CD4-positive, alpha-beta T cell (primary cell): ENCODE results near the gene PLXNB3. TPM values are rescaled to one million over a fixed set of nuclear protein-coding genes. Genes with fewer than 3 reads are reported as not detected.
"Not testable (repeated sequence)": the region's sequence is repeated elsewhere in the genome, so short reads cannot be mapped to it uniquely, and the experiment has no call there.

Experiments
- ATAC-seq: fragments of 200-7000 bp; cut with Tn5 transposase; one replicate; pipeline ENCODE4 v1.10.0; 2022; ENCODE audit warnings: mild to moderate bottlenecking; ENCODE audit not compliant: poor library complexity
- CTCF ChIA-PET: fragments of 350-600 bp; sonication (Branson Sonifier 250); formaldehyde crosslinking; loops from one replicate; lab custom pipeline; 2021; ENCODE audit warnings: antibody characterized with exemption, inconsistent platforms; lab: Charles Lee
- POLR2A ChIA-PET: fragments of 350-600 bp; sonication (Branson Sonifier 250); formaldehyde crosslinking; loops from one replicate; lab custom pipeline; 2021; ENCODE audit warnings: antibody characterized with exemption, inconsistent platforms; lab: Charles Lee
- DNase-seq, 14 experiments: peaks; one replicate each; pipeline ENCODE4 v3.0.0-alpha.2; 2013 to 2020; ENCODE audit warnings: mixed read lengths in 2 of 14
- H3K27ac ChIP-seq, 2 donors: one replicate each; pipeline versions ENCODE4 v1.5.1 to v1.7.0; 2013; ENCODE audit warnings: low read length in 2 of 2, low read depth in 1 of 2, mild to moderate bottlenecking in 1 of 2
- H3K27me3 ChIP-seq, 2 experiments: 1 replicate in 1 of 2; 2 replicates in 1 of 2; pipeline versions ENCODE4 v1.6.1 to v1.7.0; 2013; ENCODE audit warnings: low read length in 2 of 2, control low read depth in 1 of 2, mild to moderate bottlenecking in 1 of 2, moderate library complexity in 1 of 2; ENCODE audit not compliant: insufficient read depth in 2 of 2, control insufficient read depth in 1 of 2
- H3K36me3 ChIP-seq: one replicate; pipeline ENCODE4 v1.6.1; 2013; ENCODE audit warnings: low read length, control low read depth; ENCODE audit not compliant: insufficient read depth
- H3K4me1 ChIP-seq: one replicate; pipeline ENCODE4 v1.6.1; 2013; ENCODE audit warnings: low read length, control low read depth; ENCODE audit not compliant: insufficient read depth
- H3K4me3 ChIP-seq: one replicate; pipeline ENCODE4 v1.5.1; 2013; ENCODE audit warnings: mild to moderate bottlenecking, low read length, moderate library complexity
- H3K9me3 ChIP-seq, 2 experiments: 1 replicate in 1 of 2; 2 replicates in 1 of 2; pipeline versions ENCODE4 v1.6.1 to v1.7.0; 2013; ENCODE audit warnings: low read length in 2 of 2, mild to moderate bottlenecking in 2 of 2, control low read depth in 1 of 2, moderate library complexity in 1 of 2; ENCODE audit not compliant: control insufficient read depth in 1 of 2, insufficient read depth in 1 of 2
- H3K27ac Mint-ChIP-seq: one replicate; pipeline ENCODE4 v1.8.0; 2020; ENCODE audit warnings: mixed read lengths
- H3K27me3 Mint-ChIP-seq: one replicate; pipeline ENCODE4 v1.8.0; 2021; ENCODE audit warnings: mixed read lengths
- H3K36me3 Mint-ChIP-seq: one replicate; pipeline ENCODE4 v1.8.0; 2021; ENCODE audit warnings: low read depth, mixed read lengths
- H3K4me1 Mint-ChIP-seq: one replicate; pipeline ENCODE4 v1.8.0; 2021; ENCODE audit warnings: low read depth, mixed read lengths
- H3K4me3 Mint-ChIP-seq: one replicate; pipeline ENCODE4 v1.8.0; 2020; ENCODE audit warnings: mild to moderate bottlenecking, mixed read lengths
- H3K9me3 Mint-ChIP-seq: one replicate; pipeline ENCODE4 v1.8.0; 2020; ENCODE audit warnings: mixed read lengths
- intact Hi-C, 2 experiments: fragments of 100-400 bp; cut with DNase I in 1 of 2; cut with micrococcal nuclease in 1 of 2; formaldehyde crosslinking; loops; one replicate each; pipeline versions ENCODE4 v1.15.1 to v1.9.0; 2023 to 2025; cut with DNase I, micrococcal nuclease
- total RNA-seq, 174 experiments: library from RNA in 2 of 174; stranded (reverse) in 2 of 174; gene quantifications; one replicate each; pipeline ENCODE4 v1.2.3 and lab custom pipeline; 2021 to 2026
- TF ChIP-seq, protein P1 (sequence below): fragments of 200-600 bp; IDR thresholded peaks from one replicate; pipeline ENCODE4 v1.8.0; 2022; ENCODE audit warnings: antibody characterized with exemption, mild to moderate bottlenecking

The PLXNB3 gene
- total RNA-seq, 2 experiments from 2014 or later, result not detected

DNA sequence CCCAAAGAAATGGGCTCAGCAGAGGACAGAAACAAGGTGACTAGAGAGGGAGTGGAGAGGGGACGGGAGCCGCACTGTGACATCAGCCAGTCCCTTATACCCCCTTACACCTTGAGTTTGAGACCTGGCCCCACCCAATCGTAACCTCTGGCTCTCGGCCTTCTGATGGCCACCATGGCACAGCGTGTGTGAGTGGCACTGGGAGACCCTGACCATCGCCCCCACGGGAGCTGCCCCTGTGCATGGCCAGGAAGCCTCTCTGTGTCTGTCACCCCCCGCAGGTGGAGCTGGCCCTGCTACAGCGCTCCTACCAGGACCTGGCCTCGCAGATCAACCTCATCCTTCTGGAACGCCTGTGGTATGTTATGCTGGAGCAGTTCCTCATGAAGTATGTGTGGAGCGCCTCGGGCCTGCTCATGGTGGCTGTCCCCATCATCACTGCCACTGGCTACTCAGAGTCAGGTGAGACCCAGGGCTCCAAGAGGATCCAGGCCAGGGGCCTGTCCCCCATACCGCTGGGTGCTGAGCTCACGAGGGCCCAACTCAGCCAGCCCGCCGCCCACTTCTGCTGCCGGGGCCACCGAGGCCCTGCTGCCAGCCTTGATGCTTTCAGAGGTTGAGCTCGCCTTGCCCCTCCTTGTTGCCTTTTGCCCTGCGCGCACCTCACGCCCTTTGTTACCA, 35.0 kb upstream of the PLXNB3 start:
- H3K36me3 Mint-ChIP-seq, result peaks cover 13% of the 10 kb centered on the region
- H3K27ac Mint-ChIP-seq, result no peak overlapping the region
- H3K9me3 ChIP-seq, result no peaks in the 10 kb centered on the region
- peaks cover 17% of the 10 kb centered on the region for H3K4me1 Mint-ChIP-seq
- CTCF ChIA-PET, result no interaction called here
- H3K4me3 ChIP-seq, result no peak overlapping the region
- DNase-seq (no peak), ATAC-seq (no peak)
- H3K27me3 Mint-ChIP-seq, result no peaks in the 10 kb centered on the region
- no peaks in the 10 kb centered on the region for H3K27me3 ChIP-seq
- no peak overlapping the region for H3K27ac ChIP-seq
- POLR2A ChIA-PET, result no interaction called here
- peaks cover 40% of the 10 kb centered on the region for H3K4me1 ChIP-seq
- no peaks in the 10 kb centered on the region for H3K9me3 Mint-ChIP-seq
- TF ChIP-seq, protein P1, sequence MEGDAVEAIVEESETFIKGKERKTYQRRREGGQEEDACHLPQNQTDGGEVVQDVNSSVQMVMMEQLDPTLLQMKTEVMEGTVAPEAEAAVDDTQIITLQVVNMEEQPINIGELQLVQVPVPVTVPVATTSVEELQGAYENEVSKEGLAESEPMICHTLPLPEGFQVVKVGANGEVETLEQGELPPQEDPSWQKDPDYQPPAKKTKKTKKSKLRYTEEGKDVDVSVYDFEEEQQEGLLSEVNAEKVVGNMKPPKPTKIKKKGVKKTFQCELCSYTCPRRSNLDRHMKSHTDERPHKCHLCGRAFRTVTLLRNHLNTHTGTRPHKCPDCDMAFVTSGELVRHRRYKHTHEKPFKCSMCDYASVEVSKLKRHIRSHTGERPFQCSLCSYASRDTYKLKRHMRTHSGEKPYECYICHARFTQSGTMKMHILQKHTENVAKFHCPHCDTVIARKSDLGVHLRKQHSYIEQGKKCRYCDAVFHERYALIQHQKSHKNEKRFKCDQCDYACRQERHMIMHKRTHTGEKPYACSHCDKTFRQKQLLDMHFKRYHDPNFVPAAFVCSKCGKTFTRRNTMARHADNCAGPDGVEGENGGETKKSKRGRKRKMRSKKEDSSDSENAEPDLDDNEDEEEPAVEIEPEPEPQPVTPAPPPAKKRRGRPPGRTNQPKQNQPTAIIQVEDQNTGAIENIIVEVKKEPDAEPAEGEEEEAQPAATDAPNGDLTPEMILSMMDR, result no peak
- H3K36me3 ChIP-seq, result peaks cover 5% of the 10 kb centered on the region
- intact Hi-C loops, result loop anchor here in 1 of 2 experiments (5.0 kb wide), 1 partner anchor 63 kb away; the partner anchor contains the start of genes IDH3G and SSR4
- H3K4me3 Mint-ChIP-seq, result no peak overlapping the region

- H3K27ac Mint-ChIP-seq, ATAC-seq, H3K4me3 Mint-ChIP-seq, H3K36me3 ChIP-seq, H3K9me3 Mint-ChIP-seq, H3K9me3 ChIP-seq, H3K27me3 ChIP-seq, H3K4me3 ChIP-seq, DNase-seq, intact Hi-C loops, CTCF ChIA-PET, H3K27ac ChIP-seq, H3K27me3 Mint-ChIP-seq, POLR2A ChIA-PET: not testable (repeated sequence)
- Mint-ChIP-seq H3K36me3 (peaks cover 20% of the 10 kb centered on the region), H3K4me1 (peaks cover 22% of the 10 kb centered on the region)
- H3K4me1 ChIP-seq, result peaks cover 37% of the 10 kb centered on the region
Observed at GRCh38 chrX:153730115-153730514, 33.9 kb upstream of the PLXNB3 start.

DNA sequence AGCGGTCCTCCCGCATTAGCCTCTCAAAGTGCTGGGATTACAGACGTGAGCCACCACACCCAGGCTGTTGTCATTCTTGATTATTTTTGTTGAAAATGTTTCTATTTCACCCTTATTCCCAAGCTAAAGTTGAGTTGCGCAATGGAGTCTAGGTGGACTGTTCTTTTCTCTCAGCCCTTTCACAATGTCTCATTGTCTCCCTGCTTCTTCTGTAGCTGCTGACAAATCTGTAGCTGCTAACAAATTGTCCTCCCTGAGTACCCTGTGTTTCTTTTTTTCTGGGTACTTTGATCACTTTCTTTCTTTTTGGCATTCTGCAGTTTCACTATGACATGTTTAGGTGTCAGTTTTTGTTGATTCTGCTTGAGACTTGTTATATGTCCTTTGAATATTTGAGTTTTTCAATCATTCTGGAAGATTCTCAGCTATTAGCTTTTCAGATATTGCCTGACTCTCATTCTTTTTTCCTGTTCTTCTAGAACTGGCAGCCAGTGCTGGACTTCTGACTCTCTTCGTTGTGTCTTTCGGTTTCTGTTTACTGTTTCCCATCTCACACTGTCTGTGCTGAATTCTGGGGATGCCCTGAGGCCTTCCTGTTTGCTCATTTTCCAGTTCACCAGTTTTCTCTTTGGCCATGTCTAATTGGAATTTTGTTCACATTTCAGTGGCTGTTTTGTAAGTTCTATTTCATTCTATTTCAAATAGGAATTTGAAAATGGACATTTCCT, 32.8 kb upstream of the PLXNB3 start:
- DNase-seq (no peak), ATAC-seq (no peak)
- H3K4me1 Mint-ChIP-seq, result peaks cover 27% of the 10 kb centered on the region
- H3K27me3 Mint-ChIP-seq, result no peaks in the 10 kb centered on the region
- TF ChIP-seq, protein P1, result no peak
- H3K27me3 ChIP-seq, result no peaks in the 10 kb centered on the region
- H3K36me3 ChIP-seq, result peaks cover 7% of the 10 kb centered on the region
- H3K9me3 ChIP-seq, result no peaks in the 10 kb centered on the region
- H3K4me3 ChIP-seq, result no peak overlapping the region
- H3K27ac Mint-ChIP-seq, result no peak overlapping the region
- peaks cover 26% of the 10 kb centered on the region for H3K36me3 Mint-ChIP-seq
- intact Hi-C loops, result no loop called here
- H3K9me3 Mint-ChIP-seq, result no peaks in the 10 kb centered on the region
- ChIA-PET POLR2A (no interaction called here), CTCF (no interaction called here)
- no peak overlapping the region for H3K27ac ChIP-seq
- H3K4me3 Mint-ChIP-seq, result no peak overlapping the region
- H3K4me1 ChIP-seq, result peaks cover 30% of the 10 kb centered on the region
